Right renal cortex interstitium (tissue), 3 donors: ENCODE data around the gene PTPRD. TPM values are rescaled to one million over a fixed set of nuclear protein-coding genes. Genes with fewer than 3 reads are reported as not detected.

ENCODE experiments used
- DNase-seq, 3 donors: peaks; one replicate each; pipeline ENCODE4 v3.0.0-alpha.2; 2013; ENCODE audit warnings: low read depth in 3 of 3, low spot score in 2 of 3
- polyA plus RNA-seq, 3 donors: library from polyadenylated mRNA; unstranded; fragments of 120-200 nt; gene quantifications; one replicate each; pipeline ENCODE4 v1.2.1, GENCODE V29; 2013; ENCODE audit not compliant: insufficient read length in 3 of 3

The PTPRD gene
- polyA plus RNA-seq, 3 donors, result 92.4 to 109 (median 101) TPM

- DNase-seq, result no peak
Observed at GRCh38 chr9:8287970-8288369, 2324.8 kb downstream of the PTPRD start.

GRCh38 chr9:8287501-8287900 lies 2325.3 kb downstream of the PTPRD start:
- no peak for DNase-seq

GRCh38 chr9:8284884-8285283 lies 2327.9 kb downstream of the PTPRD start:
- no peak for DNase-seq

GRCh38 chr9:8282535-8282934 lies 2330.3 kb downstream of the PTPRD start:
- no peak for DNase-seq

GRCh38 chr9:8280811-8281210 lies 2332.0 kb downstream of the PTPRD start:
- no peak for DNase-seq

GRCh38 chr9:8278048-8278447 lies 2334.8 kb downstream of the PTPRD start:
- DNase-seq, result no peak

- no peak for DNase-seq
Observed at GRCh38 chr9:8270235-8270634, 2342.6 kb downstream of the PTPRD start.

GRCh38 chr9:8268881-8269280 lies 2343.9 kb downstream of the PTPRD start:
- DNase-seq, result no peak

GRCh38 chr9:8268216-8268878 lies 2344.5 kb downstream of the PTPRD start:
- no peak for DNase-seq

- DNase-seq, result no peak
Observed at GRCh38 chr9:8267636-8268035, 2345.2 kb downstream of the PTPRD start.

GRCh38 chr9:8266861-8267260 lies 2345.9 kb downstream of the PTPRD start:
- no peak for DNase-seq

GRCh38 chr9:8265281-8265680 lies 2347.5 kb downstream of the PTPRD start:
- DNase-seq, result no peak
